Muscle of arm (tissue), 12 donors: Measurements from ENCODE around the gene NPAS1. TPM values are rescaled to one million over a fixed set of nuclear protein-coding genes. Genes with fewer than 3 reads are reported as not detected.
"Not testable (repeated sequence)": the region's sequence is repeated elsewhere in the genome, so short reads cannot be mapped to it uniquely, and the experiment has no call there.

Experiments used
- DNase-seq: peaks from one replicate; pipeline ENCODE4 v3.0.0-alpha.2; 2013
- polyA plus RNA-seq, 12 donors: library from polyadenylated mRNA; unstranded; fragments of 120-200 nt; gene quantifications; one replicate each; pipeline ENCODE4 v1.2.1, GENCODE V29; 2013; ENCODE audit not compliant: insufficient read length in 12 of 12

NPAS1 gene
- polyA plus RNA-seq, 12 donors: 1.1 to 2.5 (median 1.9) TPM; not detected in 2

- no peak for DNase-seq
Measured at GRCh38 chr19:47044946-47045866, 25.6 kb downstream of the NPAS1 start.

- no peak for DNase-seq
Measured at GRCh38 chr19:47045867-47046470, 26.3 kb downstream of the NPAS1 start.

GRCh38 chr19:47047272-47047762 lies 27.7 kb downstream of the NPAS1 start:
- DNase-seq: no peak

- DNase-seq: peak; percentile 86
Measured at GRCh38 chr19:47047763-47048405, 28.2 kb downstream of the NPAS1 start.

GRCh38 chr19:47049307-47049700 lies 29.7 kb downstream of the NPAS1 start:
- no peak for DNase-seq

GRCh38 chr19:47050562-47050961 lies 30.9 kb downstream of the NPAS1 start:
- not testable (repeated sequence) for DNase-seq

GRCh38 chr19:47056411-47056810 lies 36.8 kb downstream of the NPAS1 start:
- no peak for DNase-seq

- no peak for DNase-seq
Measured at GRCh38 chr19:47057328-47057727, 37.7 kb downstream of the NPAS1 start.

GRCh38 chr19:47058621-47059022 lies 39.0 kb downstream of the NPAS1 start:
- no peak for DNase-seq

- no peak for DNase-seq
Measured at GRCh38 chr19:47063874-47064273, 44.2 kb downstream of the NPAS1 start.

- no peak for DNase-seq
Measured at GRCh38 chr19:47065242-47065641, 45.6 kb downstream of the NPAS1 start.

GRCh38 chr19:47066376-47067214 lies 47.0 kb downstream of the NPAS1 start:
- DNase-seq: no peak

GRCh38 chr19:47067215-47067847 lies 47.7 kb downstream of the NPAS1 start:
- DNase-seq: no peak

- DNase-seq: no peak
Measured at GRCh38 chr19:47068246-47068645, 48.6 kb downstream of the NPAS1 start.

- DNase-seq: no peak
Measured at GRCh38 chr19:47068876-47069406, 49.3 kb downstream of the NPAS1 start.

- no peak for DNase-seq
Measured at GRCh38 chr19:47069795-47070194, 50.2 kb downstream of the NPAS1 start.

GRCh38 chr19:47070756-47071155 lies 51.1 kb downstream of the NPAS1 start:
- no peak for DNase-seq

GRCh38 chr19:47071731-47072130 lies 52.1 kb downstream of the NPAS1 start:
- no peak for DNase-seq

GRCh38 chr19:47072323-47072722 lies 52.7 kb downstream of the NPAS1 start:
- no peak for DNase-seq

- no peak for DNase-seq
Measured at GRCh38 chr19:47073574-47073973, 53.9 kb downstream of the NPAS1 start.

- no peak for DNase-seq
Measured at GRCh38 chr19:47074621-47075020, 55.0 kb downstream of the NPAS1 start.
